GM12878 (cell line): Measurements from ENCODE around the gene ZNF791. TPM values are rescaled to one million over a fixed set of nuclear protein-coding genes. Genes with fewer than 3 reads are reported as not detected.

Source experiments
- BACH1 ChIP-seq: fragments of 450-650 bp; IDR thresholded peaks from 2 replicates; pipeline ENCODE4 v1.6.1; 2017; ENCODE audit warnings: mild to moderate bottlenecking, borderline replicate concordance
- BCL11A ChIP-seq: IDR thresholded peaks from 2 replicates; pipeline ENCODE4 v1.6.1; 2011; ENCODE audit warnings: low read depth, low read length
- CEBPZ ChIP-seq: fragments of 150-350 bp; IDR thresholded peaks from 2 replicates; pipeline ENCODE4 v1.6.1; 2016; ENCODE audit warnings: low read depth, low read length
- EGR1 ChIP-seq, 2 experiments: IDR thresholded peaks; 1 replicate in 1 of 2; 2 replicates in 1 of 2; pipeline ENCODE4 v1.6.1; 2011 to 2012; ENCODE audit warnings: low read depth in 2 of 2, low read length in 2 of 2, borderline replicate concordance in 1 of 2, mild to moderate bottlenecking in 1 of 2, moderate library complexity in 1 of 2
- ETV6 ChIP-seq, 2 experiments: fragments of 450-650 bp in 1 of 2; IDR thresholded peaks in 1 of 2; conservative IDR thresholded peaks in 1 of 2; 2 replicates each; pipeline ENCODE4 v1.6.1; 2014; ENCODE audit warnings: antibody characterized with exemption in 1 of 2, borderline replicate concordance in 1 of 2, low read depth in 1 of 2, mild to moderate bottlenecking in 1 of 2, moderate library complexity in 1 of 2
- EZH2 ChIP-seq: IDR thresholded peaks from 2 replicates; pipeline ENCODE4 v1.6.1; 2012; ENCODE audit warnings: low read depth, mild to moderate bottlenecking, control low read depth, inconsistent platforms, low read length, borderline replicate concordance; ENCODE audit not compliant: control insufficient read depth
- FOS ChIP-seq: IDR thresholded peaks from 3 replicates; pipeline ENCODE4 v1.6.1; 2011; ENCODE audit warnings: borderline replicate concordance; ENCODE audit not compliant: insufficient read length; ENCODE audit errors: extremely low read depth
- FOXM1 ChIP-seq: IDR thresholded peaks from 2 replicates; pipeline ENCODE4 v1.6.1; 2012; ENCODE audit warnings: low read depth, mild to moderate bottlenecking, inconsistent platforms, low read length, moderate library complexity
- HCFC1 ChIP-seq: fragments of 150-350 bp; IDR thresholded peaks from 2 replicates; pipeline ENCODE4 v1.6.1; 2014; ENCODE audit warnings: low read length
- MEF2B ChIP-seq: fragments of 450-650 bp; IDR thresholded peaks from 2 replicates; pipeline ENCODE4 v1.6.1; 2018; ENCODE audit warnings: mild to moderate bottlenecking, moderate library complexity; ENCODE audit not compliant: partially characterized antibody, poor library complexity, severe bottlenecking
- MLLT1 ChIP-seq: fragments of 450-650 bp; IDR thresholded peaks from 2 replicates; pipeline ENCODE4 v1.6.1; 2016; ENCODE audit warnings: mild to moderate bottlenecking
- NBN ChIP-seq: fragments of 450-650 bp; IDR thresholded peaks from 2 replicates; pipeline ENCODE4 v1.6.1; 2016
- RFX5 ChIP-seq: IDR thresholded peaks from 2 replicates; pipeline ENCODE4 v1.6.1; 2011; ENCODE audit warnings: low read depth, low read length, improper control_type of control experiment
- SMAD1 ChIP-seq: fragments of 450-650 bp; IDR thresholded peaks from 2 replicates; pipeline ENCODE4 v1.6.1; 2018; ENCODE audit warnings: mild to moderate bottlenecking, low read depth; ENCODE audit not compliant: partially characterized antibody
- SMAD5 ChIP-seq: IDR thresholded peaks from 2 replicates; pipeline ENCODE4 v1.6.1; 2016; ENCODE audit warnings: antibody characterized with exemption, low read depth
- STAT1 ChIP-seq: fragments of 450-650 bp; conservative IDR thresholded peaks from 2 replicates; pipeline ENCODE4 v1.6.1; 2014; ENCODE audit warnings: antibody characterized with exemption, mild to moderate bottlenecking
- SUZ12 ChIP-seq: fragments of 200-600 bp; sonication (generic); IDR thresholded peaks from one replicate; pipeline ENCODE4 v1.6.1; 2018; ENCODE audit warnings: antibody characterized with exemption, mild to moderate bottlenecking; ENCODE audit not compliant: unreplicated experiment
- WRNIP1 ChIP-seq: IDR thresholded peaks from 2 replicates; pipeline ENCODE4 v1.6.1; 2011; ENCODE audit warnings: low read depth, low read length, improper control_type of control experiment, borderline replicate concordance
- YBX1 ChIP-seq: fragments of 450-650 bp; IDR thresholded peaks from 2 replicates; pipeline ENCODE4 v1.6.1; 2016; ENCODE audit warnings: antibody characterized with exemption
- ZBTB11 ChIP-seq: fragments of 450-650 bp; formaldehyde crosslinking; IDR thresholded peaks from 2 replicates; pipeline ENCODE4 v1.5.0; 2022; ENCODE audit warnings: mild to moderate bottlenecking, missing genetic modification characterization
- ZNF24 ChIP-seq: fragments of 450-650 bp; IDR thresholded peaks from 2 replicates; pipeline ENCODE4 v1.6.1; 2017; ENCODE audit warnings: antibody characterized with exemption, mild to moderate bottlenecking
- ZNF274 ChIP-seq: IDR thresholded peaks from one replicate; pipeline ENCODE4 v1.8.0; 2011; ENCODE audit not compliant: insufficient read length, insufficient read depth
- ZNF622 ChIP-seq: fragments of 450-650 bp; IDR thresholded peaks from 2 replicates; pipeline ENCODE4 v1.6.1; 2017; ENCODE audit warnings: mild to moderate bottlenecking, inconsistent platforms
- ZSCAN29 ChIP-seq: fragments of 450-650 bp; IDR thresholded peaks from 2 replicates; pipeline ENCODE4 v1.6.1; 2017; ENCODE audit warnings: mild to moderate bottlenecking, moderate library complexity
- polyA plus RNA-seq, 11 experiments: library from polyadenylated mRNA; depleted of rRNA in 4 of 11; unstranded in 6 of 11; stranded (reverse) in 5 of 11; fragments of >200 nt; fragmentation: Nextera tagmentation in 4 of 11; fragmentation: Illumina TruSeq in 1 of 11; extraction: Ambion mirVana in 4 of 11; extraction: Trizol in 1 of 11; gene quantifications; 1 replicate in 1 of 11; 2 replicates in 10 of 11; pipeline versions ENCODE4 v1.2.1 to v1.2.3, GENCODE V29; 2011 to 2016; ENCODE audit warnings: inconsistent platforms in 2 of 11, missing spikeins in 2 of 11, low read depth in 1 of 11
- total RNA-seq, 4 experiments: library from RNA; depleted of rRNA in 3 of 4; stranded (reverse); fragments of >200 nt in 3 of 4; fragmentation: Illumina TruSeq in 1 of 4; extraction: Trizol in 1 of 4; gene quantifications; 2 replicates each; pipeline versions ENCODE4 v1.2.1 to v1.2.3, GENCODE V29; 2013 to 2021

ZNF791 gene
- total and polyA plus RNA-seq, 10 of the 15 experiments (the other 5 are each of a cell fraction or from before 2014, with no cell fraction given), result 7.5 to 24.0 (median 11.8) TPM

- TF ChIP-seq FOXM1 (no peak), EZH2 (no peak), RFX5 (no peak), ETV6 (conservative IDR thresholded peaks at IDR 0.05 in 1 of 2, IDR thresholded peaks at IDR 0.05 in 1 of 2; ENCODE audit: borderline replicate concordance in 1 of 2, low read depth in 1 of 2) (0 out of 4 replicates have a peak, but pooled peaks of 1 of the 2 experiments have one; percentile 35), SUZ12 (no peak), BACH1 (no peak), EGR1 (IDR thresholded peaks at IDR 0.05; ENCODE audit: borderline replicate concordance in 1 of 2, low read depth in 2 of 2, low read length in 2 of 2) (no peak), MLLT1 (peak; percentile 69; the same call in 1 of the 2 replicates), ZSCAN29 (no peak), YBX1 (no peak), MEF2B (no peak), WRNIP1 (no peak), BCL11A (no peak), FOS (no peak), ZNF24 (no peak), SMAD1 (no peak), ZBTB11 (CRISPR knock-in tag) (peak; percentile 46; the same call in 1 of the 2 replicates), SMAD5 (no peak), CEBPZ (no peak), NBN (no peak), ZNF274 (no peak), ZNF622 (no peak), STAT1 (no peak), HCFC1 (peak; percentile 36; the same call in 1 of the 2 replicates)
Observed at GRCh38 chr19:12665281-12665573, 54.5 kb downstream of the ZNF791 start (continued).
